Smooth muscle cell (in vitro differentiated cells): ENCODE data around the gene ZMYND19. TPM values are rescaled to one million over a fixed set of nuclear protein-coding genes. Genes with fewer than 3 reads are reported as not detected.
A peak's percentile ranks its signal among the peaks of the same experiment; 100 is the strongest.

Source experiments
- DNase-seq: peaks from one replicate; lab custom pipeline; 2025; ENCODE audit not compliant: unreplicated experiment; lab: John Stamatoyannopoulos, UW
- H2AFZ ChIP-seq: fragments of 200-600 bp; sonication (generic); 2 replicates; pipeline ENCODE4 v1.6.0; 2016; ENCODE audit warnings: antibody characterized with exemption, low read depth, mild to moderate bottlenecking
- H3F3A ChIP-seq: fragments of 200-600 bp; sonication (generic); 2 replicates; pipeline ENCODE4 v1.6.0; 2017; ENCODE audit warnings: antibody characterized with exemption, low read depth
- H3K27ac ChIP-seq: fragments of 200-600 bp; sonication (generic); 2 replicates; pipeline ENCODE4 v1.5.1; 2016; ENCODE audit warnings: low read depth, mild to moderate bottlenecking
- H3K27me3 ChIP-seq: fragments of 200-600 bp; sonication (generic); 2 replicates; pipeline ENCODE4 v1.6.1; 2016; ENCODE audit warnings: low read depth, mild to moderate bottlenecking
- H3K36me3 ChIP-seq: fragments of 200-600 bp; sonication (generic); 2 replicates; pipeline ENCODE4 v1.5.1; 2016; ENCODE audit warnings: low read depth
- H3K4me1 ChIP-seq: fragments of 200-600 bp; sonication (generic); 2 replicates; pipeline ENCODE4 v1.5.1; 2016; ENCODE audit warnings: low read depth
- H3K4me2 ChIP-seq: fragments of 200-600 bp; sonication (generic); 2 replicates; pipeline ENCODE4 v1.6.0; 2016; ENCODE audit warnings: mild to moderate bottlenecking
- H3K4me3 ChIP-seq: fragments of 200-600 bp; sonication (generic); 2 replicates; pipeline ENCODE4 v1.5.1; 2016; ENCODE audit warnings: mild to moderate bottlenecking
- H3K79me2 ChIP-seq: fragments of 200-600 bp; sonication (generic); 2 replicates; pipeline ENCODE4 v1.6.0; 2016; ENCODE audit warnings: low read depth, mild to moderate bottlenecking
- H3K9ac ChIP-seq: fragments of 200-600 bp; sonication (generic); 2 replicates; pipeline ENCODE4 v1.6.0; 2016; ENCODE audit warnings: low read depth
- H3K9me3 ChIP-seq: fragments of 200-600 bp; sonication (generic); replicated peaks from 2 replicates; pipeline ENCODE4 v1.5.1; 2016; ENCODE audit warnings: low read depth
- H4K20me1 ChIP-seq: fragments of 200-600 bp; sonication (generic); 2 replicates; pipeline ENCODE4 v1.6.0; 2016; ENCODE audit warnings: low read depth
- WGBS: methylation state at CpG from one replicate; pipeline ENCODE4 v1.1.7; 2016; ENCODE audit warnings: low lambda C conversion rate; 5-methylcytosine and 5-hydroxymethylcytosine counted together
- polyA plus RNA-seq: library from polyadenylated mRNA; unstranded; fragments of >200 nt; fragmentation: Nextera tagmentation; extraction: Ambion mirVana; gene quantifications from 2 replicates; pipeline ENCODE4 v1.2.1, GENCODE V29; 2016
- total RNA-seq: library from RNA; depleted of rRNA; stranded (reverse); fragments of >200 nt; gene quantifications from 2 replicates; pipeline ENCODE4 v1.2.3, GENCODE V29; 2014
- TF ChIP-seq, protein P1 (sequence below): fragments of 200-600 bp; sonication (generic); IDR thresholded peaks from 2 replicates; pipeline ENCODE4 v1.5.1; 2017; ENCODE audit warnings: borderline replicate concordance, mild to moderate bottlenecking, antibody characterized with exemption; ENCODE audit not compliant: insufficient read depth, poor library complexity, severe bottlenecking

The ZMYND19 gene
- total and polyA plus RNA-seq, 2 experiments from 2014 or later, result 16.6 to 37.8 TPM

DNA sequence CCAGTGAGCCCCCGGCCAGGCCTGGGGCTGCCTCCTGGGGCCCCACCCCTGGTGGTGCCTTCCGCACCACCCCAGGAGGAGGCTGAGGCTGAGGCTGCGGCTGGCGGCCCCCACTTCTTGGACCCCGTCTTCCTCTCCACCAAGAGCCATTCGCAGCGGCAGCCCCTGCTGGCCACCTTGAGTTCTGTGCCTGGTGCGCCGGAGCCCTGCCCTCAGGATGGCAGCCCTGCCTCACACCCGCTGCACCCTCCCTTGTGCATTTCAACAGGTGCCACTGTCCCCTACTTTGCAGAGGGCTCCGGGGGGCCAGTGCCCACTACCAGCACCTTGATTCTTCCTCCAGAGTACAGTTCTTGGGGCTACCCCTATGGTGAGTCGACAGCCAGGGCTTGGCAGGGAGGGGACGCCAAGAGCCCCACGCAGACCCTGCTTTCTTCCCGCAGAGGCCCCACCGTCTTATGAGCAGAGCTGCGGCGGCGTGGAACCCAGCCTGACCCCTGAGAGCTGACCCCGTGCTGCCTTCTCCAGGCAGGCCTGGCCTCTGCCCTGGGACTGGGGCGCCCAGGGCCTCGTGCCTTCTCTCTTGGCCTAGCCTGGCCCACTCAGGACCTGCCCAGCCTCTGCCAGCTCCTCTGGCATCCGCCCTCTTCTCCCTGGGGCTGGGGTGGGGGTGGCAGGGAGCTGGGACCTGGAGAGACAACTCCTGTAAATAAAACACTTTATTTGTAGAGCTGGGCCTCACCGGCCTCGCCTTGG is 24.5 kb upstream of the ZMYND19 start:
- peaks cover 23% of the 10 kb centered on the region for H3K79me2 ChIP-seq
- peaks cover 6% of the 10 kb centered on the region for H4K20me1 ChIP-seq
- H3F3A ChIP-seq, result peaks cover 6% of the 10 kb centered on the region
- WGBS, result 98% methylated on average over 25 of the region's 25 CpGs
- H3K9ac ChIP-seq, result no peak overlapping the region
- no peak overlapping the region for H3K4me2 ChIP-seq
- TF ChIP-seq, protein P1, sequence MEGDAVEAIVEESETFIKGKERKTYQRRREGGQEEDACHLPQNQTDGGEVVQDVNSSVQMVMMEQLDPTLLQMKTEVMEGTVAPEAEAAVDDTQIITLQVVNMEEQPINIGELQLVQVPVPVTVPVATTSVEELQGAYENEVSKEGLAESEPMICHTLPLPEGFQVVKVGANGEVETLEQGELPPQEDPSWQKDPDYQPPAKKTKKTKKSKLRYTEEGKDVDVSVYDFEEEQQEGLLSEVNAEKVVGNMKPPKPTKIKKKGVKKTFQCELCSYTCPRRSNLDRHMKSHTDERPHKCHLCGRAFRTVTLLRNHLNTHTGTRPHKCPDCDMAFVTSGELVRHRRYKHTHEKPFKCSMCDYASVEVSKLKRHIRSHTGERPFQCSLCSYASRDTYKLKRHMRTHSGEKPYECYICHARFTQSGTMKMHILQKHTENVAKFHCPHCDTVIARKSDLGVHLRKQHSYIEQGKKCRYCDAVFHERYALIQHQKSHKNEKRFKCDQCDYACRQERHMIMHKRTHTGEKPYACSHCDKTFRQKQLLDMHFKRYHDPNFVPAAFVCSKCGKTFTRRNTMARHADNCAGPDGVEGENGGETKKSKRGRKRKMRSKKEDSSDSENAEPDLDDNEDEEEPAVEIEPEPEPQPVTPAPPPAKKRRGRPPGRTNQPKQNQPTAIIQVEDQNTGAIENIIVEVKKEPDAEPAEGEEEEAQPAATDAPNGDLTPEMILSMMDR, result no peak
- no peak for DNase-seq
- H3K4me3 ChIP-seq, result no peak overlapping the region
- no peak overlapping the region for H2AFZ ChIP-seq
- H3K27ac ChIP-seq, result no peak overlapping the region
- no peaks in the 10 kb centered on the region for H3K36me3 ChIP-seq
- peaks cover 6% of the 10 kb centered on the region for H3K4me1 ChIP-seq
- H3K9me3 ChIP-seq, result no peaks in the 10 kb centered on the region
- no peaks in the 10 kb centered on the region for H3K27me3 ChIP-seq

DNA sequence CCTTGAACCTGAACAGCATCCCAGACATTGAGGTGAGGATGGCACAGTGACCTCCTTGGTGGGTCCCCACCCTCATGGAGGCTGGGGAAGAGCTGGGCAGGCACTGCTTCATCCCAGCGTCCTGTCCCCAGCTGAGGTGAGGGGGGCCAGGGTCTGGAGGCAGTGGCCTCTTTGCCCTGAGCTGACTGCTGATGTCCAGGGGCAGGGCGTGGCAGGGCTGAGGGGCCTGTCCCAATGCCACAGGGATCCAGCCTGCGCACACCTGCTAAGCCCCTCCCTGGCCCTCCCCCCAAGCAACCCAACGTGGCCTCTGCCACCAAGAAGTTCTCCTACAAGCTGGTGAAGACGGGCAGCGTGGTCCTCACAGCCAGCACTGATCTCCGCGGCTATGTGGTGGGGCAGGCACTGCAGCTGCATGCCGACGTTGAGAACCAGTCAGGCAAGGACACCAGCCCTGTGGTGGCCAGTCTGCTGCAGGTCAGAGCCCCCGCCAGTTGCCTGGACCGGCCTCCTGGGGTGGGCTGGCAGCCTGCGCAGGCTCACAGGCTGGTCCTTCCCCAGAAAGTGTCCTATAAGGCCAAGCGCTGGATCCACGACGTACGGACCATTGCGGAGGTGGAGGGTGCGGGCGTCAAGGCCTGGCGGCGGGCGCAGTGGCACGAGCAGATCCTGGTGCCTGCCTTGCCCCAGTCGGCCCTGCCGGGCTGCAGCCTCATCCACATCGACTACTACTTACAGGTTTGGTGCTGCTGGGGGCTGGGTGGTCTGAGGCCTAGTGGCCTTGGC is 23.6 kb upstream of the ZMYND19 start:
- Histone ChIP-seq H3K4me3 (no peak overlapping the region), H2AFZ (no peak overlapping the region), H3K4me2 (no peak overlapping the region), H4K20me1 (no peaks in the 10 kb centered on the region), H3K9ac (no peak overlapping the region), H3K36me3 (no peaks in the 10 kb centered on the region), H3K9me3 (no peaks in the 10 kb centered on the region), H3F3A (no peaks in the 10 kb centered on the region), H3K27me3 (no peaks in the 10 kb centered on the region), H3K79me2 (peaks cover 30% of the 10 kb centered on the region), H3K4me1 (peaks cover 6% of the 10 kb centered on the region), H3K27ac (peak overlapping the region; percentile 96)
- TF ChIP-seq, protein P1, result no peak
- 95% methylated on average over 26 of the region's 27 CpGs for WGBS
- DNase-seq, result no peak

DNA sequence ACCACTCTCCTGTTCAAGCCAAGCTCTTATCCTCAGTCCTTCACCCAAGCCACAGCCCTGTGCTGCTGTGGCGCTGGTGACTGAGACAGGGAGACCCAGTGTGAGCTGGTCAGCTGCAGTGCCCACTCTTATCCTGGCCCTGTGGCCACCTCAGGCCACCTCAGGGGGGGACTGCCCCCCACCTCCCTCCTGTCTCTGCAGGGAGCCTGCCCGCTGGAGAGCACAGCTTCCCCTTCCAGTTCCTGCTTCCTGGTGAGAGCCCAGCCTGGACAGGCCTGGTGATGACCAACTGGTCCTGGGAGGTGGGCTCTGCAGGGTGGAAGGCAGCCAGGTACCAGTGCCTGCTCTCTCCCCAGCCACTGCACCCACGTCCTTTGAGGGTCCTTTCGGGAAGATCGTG is 22.9 kb upstream of the ZMYND19 start:
- no peak overlapping the region for H2AFZ ChIP-seq
- no peak overlapping the region for H3K4me2 ChIP-seq
- TF ChIP-seq, protein P1, result no peak
- H3K36me3 ChIP-seq, result no peaks in the 10 kb centered on the region
- no peak overlapping the region for H3K9ac ChIP-seq
- H3K27me3 ChIP-seq, result no peaks in the 10 kb centered on the region
- no peaks in the 10 kb centered on the region for H3K9me3 ChIP-seq
- H3K4me1 ChIP-seq, result peaks cover 6% of the 10 kb centered on the region
- no peak overlapping the region for H3K4me3 ChIP-seq
- peaks cover 30% of the 10 kb centered on the region for H3K79me2 ChIP-seq
- H4K20me1 ChIP-seq, result no peaks in the 10 kb centered on the region
- 95% methylated on average over 5 of the region's 5 CpGs for WGBS
- peak overlapping the region; percentile 96 for H3K27ac ChIP-seq
- DNase-seq, result no peak
- no peaks in the 10 kb centered on the region for H3F3A ChIP-seq
